CD4-positive, alpha-beta T cell (primary cell): ENCODE data around the gene UCHL1. TPM values are rescaled to one million over a fixed set of nuclear protein-coding genes. Genes with fewer than 3 reads are reported as not detected.
"Not testable (repeated sequence)": the region's sequence is repeated elsewhere in the genome, so short reads cannot be mapped to it uniquely, and the experiment has no call there.

Source experiments
- ATAC-seq: fragments of 200-7000 bp; cut with Tn5 transposase; one replicate; pipeline ENCODE4 v1.10.0; 2022; ENCODE audit warnings: mild to moderate bottlenecking; ENCODE audit not compliant: poor library complexity
- CTCF ChIA-PET: fragments of 350-600 bp; sonication (Branson Sonifier 250); formaldehyde crosslinking; loops from one replicate; lab custom pipeline; 2021; ENCODE audit warnings: antibody characterized with exemption, inconsistent platforms; lab: Charles Lee
- POLR2A ChIA-PET: fragments of 350-600 bp; sonication (Branson Sonifier 250); formaldehyde crosslinking; loops from one replicate; lab custom pipeline; 2021; ENCODE audit warnings: antibody characterized with exemption, inconsistent platforms; lab: Charles Lee
- DNase-seq, 14 experiments: peaks; one replicate each; pipeline ENCODE4 v3.0.0-alpha.2; 2013 to 2020; ENCODE audit warnings: mixed read lengths in 2 of 14
- H3K27ac ChIP-seq, 2 donors: one replicate each; pipeline versions ENCODE4 v1.5.1 to v1.7.0; 2013; ENCODE audit warnings: low read length in 2 of 2, low read depth in 1 of 2, mild to moderate bottlenecking in 1 of 2
- H3K27me3 ChIP-seq, 2 experiments: 1 replicate in 1 of 2; 2 replicates in 1 of 2; pipeline versions ENCODE4 v1.6.1 to v1.7.0; 2013; ENCODE audit warnings: low read length in 2 of 2, control low read depth in 1 of 2, mild to moderate bottlenecking in 1 of 2, moderate library complexity in 1 of 2; ENCODE audit not compliant: insufficient read depth in 2 of 2, control insufficient read depth in 1 of 2
- H3K36me3 ChIP-seq: one replicate; pipeline ENCODE4 v1.6.1; 2013; ENCODE audit warnings: low read length, control low read depth; ENCODE audit not compliant: insufficient read depth
- H3K4me1 ChIP-seq: one replicate; pipeline ENCODE4 v1.6.1; 2013; ENCODE audit warnings: low read length, control low read depth; ENCODE audit not compliant: insufficient read depth
- H3K4me3 ChIP-seq: one replicate; pipeline ENCODE4 v1.5.1; 2013; ENCODE audit warnings: mild to moderate bottlenecking, low read length, moderate library complexity
- H3K9me3 ChIP-seq, 2 experiments: 1 replicate in 1 of 2; 2 replicates in 1 of 2; pipeline versions ENCODE4 v1.6.1 to v1.7.0; 2013; ENCODE audit warnings: low read length in 2 of 2, mild to moderate bottlenecking in 2 of 2, control low read depth in 1 of 2, moderate library complexity in 1 of 2; ENCODE audit not compliant: control insufficient read depth in 1 of 2, insufficient read depth in 1 of 2
- H3K27ac Mint-ChIP-seq: one replicate; pipeline ENCODE4 v1.8.0; 2020; ENCODE audit warnings: mixed read lengths
- H3K27me3 Mint-ChIP-seq: one replicate; pipeline ENCODE4 v1.8.0; 2021; ENCODE audit warnings: mixed read lengths
- H3K36me3 Mint-ChIP-seq: one replicate; pipeline ENCODE4 v1.8.0; 2021; ENCODE audit warnings: low read depth, mixed read lengths
- H3K4me1 Mint-ChIP-seq: one replicate; pipeline ENCODE4 v1.8.0; 2021; ENCODE audit warnings: low read depth, mixed read lengths
- H3K4me3 Mint-ChIP-seq: one replicate; pipeline ENCODE4 v1.8.0; 2020; ENCODE audit warnings: mild to moderate bottlenecking, mixed read lengths
- H3K9me3 Mint-ChIP-seq: one replicate; pipeline ENCODE4 v1.8.0; 2020; ENCODE audit warnings: mixed read lengths
- CTCF ChIP-seq: fragments of 200-600 bp; IDR thresholded peaks from one replicate; pipeline ENCODE4 v1.8.0; 2022; ENCODE audit warnings: antibody characterized with exemption, mild to moderate bottlenecking
- intact Hi-C, 2 experiments: fragments of 100-400 bp; cut with DNase I in 1 of 2; cut with micrococcal nuclease in 1 of 2; formaldehyde crosslinking; loops; one replicate each; pipeline versions ENCODE4 v1.15.1 to v1.9.0; 2023 to 2025; cut with DNase I, micrococcal nuclease
- total RNA-seq, 174 experiments: library from RNA in 2 of 174; stranded (reverse) in 2 of 174; gene quantifications; one replicate each; pipeline ENCODE4 v1.2.3 and lab custom pipeline; 2021 to 2026

Gene UCHL1
- total RNA-seq, 2 experiments from 2014 or later: not detected

- no peaks in the 10 kb centered on the region for H3K4me1 Mint-ChIP-seq
- DNase-seq (no peak), ATAC-seq (no peak)
- no peaks in the 10 kb centered on the region for H3K4me1 ChIP-seq
- peaks cover 45% of the 10 kb centered on the region for H3K27me3 Mint-ChIP-seq
- H3K27ac ChIP-seq: no peak overlapping the region
- H3K36me3 Mint-ChIP-seq: no peaks in the 10 kb centered on the region
- no peak overlapping the region for H3K27ac Mint-ChIP-seq
- no peaks in the 10 kb centered on the region for H3K36me3 ChIP-seq
- TF ChIP-seq CTCF: no peak
- POLR2A ChIA-PET: no interaction called here
- H3K9me3 ChIP-seq: no peaks in the 10 kb centered on the region
- intact Hi-C loops: no loop called here
- CTCF ChIA-PET: no interaction called here
- H3K27me3 ChIP-seq: no peaks in the 10 kb centered on the region
- no peaks in the 10 kb centered on the region for H3K9me3 Mint-ChIP-seq
- no peak overlapping the region for H3K4me3 Mint-ChIP-seq
- H3K4me3 ChIP-seq: no peak overlapping the region
These were observed 48.7 kb downstream of the UCHL1 start for GRCh38 chr4:41305476-41305875.

- no peaks in the 10 kb centered on the region for H3K9me3 Mint-ChIP-seq
- Histone ChIP-seq H3K9me3 (peaks cover 0 to 7% of the 10 kb centered on the region in 2 experiments), H3K4me1 (no peaks in the 10 kb centered on the region), H3K36me3 (no peaks in the 10 kb centered on the region), H3K4me3 (no peak overlapping the region), H3K27me3 (peaks cover 0 to 7% of the 10 kb centered on the region in 2 experiments), H3K27ac (no peak overlapping the region)
- intact Hi-C loops: no loop called here
- DNase-seq (no peak), ATAC-seq (no peak)
- no peaks in the 10 kb centered on the region for H3K4me1 Mint-ChIP-seq
- no peak overlapping the region for H3K27ac Mint-ChIP-seq
- ChIA-PET CTCF (no interaction called here), POLR2A (no interaction called here)
- no peak overlapping the region for H3K4me3 Mint-ChIP-seq
- no peaks in the 10 kb centered on the region for H3K36me3 Mint-ChIP-seq
- peaks cover 50% of the 10 kb centered on the region for H3K27me3 Mint-ChIP-seq
- no peak for TF ChIP-seq CTCF
These were observed 50.9 kb downstream of the UCHL1 start for GRCh38 chr4:41307638-41308037.

DNA sequence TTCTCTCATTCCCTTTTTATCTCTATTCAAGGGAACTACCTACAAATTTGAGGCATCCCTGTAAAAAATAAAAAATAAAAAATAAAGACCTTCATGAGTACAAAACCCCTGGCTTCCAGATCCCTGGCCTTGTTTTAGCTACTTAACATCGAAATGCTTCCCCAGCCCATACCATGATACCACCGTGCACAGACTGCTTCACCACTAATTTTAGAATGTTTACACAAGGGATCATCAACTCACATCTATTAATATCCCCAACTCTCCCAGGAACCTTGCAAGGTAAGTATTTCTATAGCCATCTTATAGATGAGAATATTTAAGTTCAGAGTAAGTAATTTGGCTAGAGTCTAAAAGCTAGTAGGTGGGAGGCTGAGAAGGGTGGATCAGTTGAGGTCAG, 51.7 kb downstream of the UCHL1 start:
- Mint-ChIP-seq H3K4me1 (no peaks in the 10 kb centered on the region), H3K9me3 (no peaks in the 10 kb centered on the region), H3K27me3 (peaks cover 58% of the 10 kb centered on the region), H3K36me3 (no peaks in the 10 kb centered on the region), H3K27ac (no peak overlapping the region), H3K4me3 (no peak overlapping the region)
- Histone ChIP-seq H3K9me3 (peaks cover 0 to 7% of the 10 kb centered on the region in 2 experiments), H3K4me3 (no peak overlapping the region), H3K36me3 (no peaks in the 10 kb centered on the region), H3K27ac (no peak overlapping the region), H3K4me1 (no peaks in the 10 kb centered on the region), H3K27me3 (peaks cover 0 to 7% of the 10 kb centered on the region in 2 experiments)
- DNase-seq (no peak), ATAC-seq (no peak)
- TF ChIP-seq CTCF: no peak
- CTCF ChIA-PET: no interaction called here
- intact Hi-C loops: no loop called here
- POLR2A ChIA-PET: no interaction called here

DNA sequence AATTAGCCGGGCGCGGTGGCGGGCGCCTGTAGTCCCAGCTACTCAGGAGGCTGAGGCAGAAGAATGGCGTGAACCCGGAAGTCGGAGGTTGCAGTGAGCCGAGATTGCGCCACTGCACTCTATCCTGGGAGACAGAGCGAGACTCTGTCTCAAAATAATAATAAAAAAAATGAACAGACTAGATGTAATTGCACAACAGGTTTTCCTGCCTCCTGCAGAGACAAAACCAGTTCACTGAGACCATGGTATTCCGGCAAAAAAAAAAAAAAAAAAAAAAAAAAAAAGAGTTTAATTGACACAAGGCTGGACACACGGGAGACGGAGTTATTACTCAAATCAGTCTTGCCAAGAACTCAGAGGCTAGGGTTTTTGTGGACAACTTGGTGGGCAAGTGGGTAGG, 58.7 kb downstream of the UCHL1 start:
- H3K27me3 ChIP-seq, DNase-seq, H3K4me1 ChIP-seq, POLR2A ChIA-PET, ATAC-seq, H3K9me3 Mint-ChIP-seq, H3K36me3 Mint-ChIP-seq, H3K4me3 ChIP-seq, CTCF ChIA-PET, H3K27ac Mint-ChIP-seq, H3K4me3 Mint-ChIP-seq, H3K27ac ChIP-seq, H3K36me3 ChIP-seq, intact Hi-C loops, H3K4me1 Mint-ChIP-seq: not testable (repeated sequence)
- peaks cover 0 to 11% of the 10 kb centered on the region in 2 experiments for H3K9me3 ChIP-seq
- H3K27me3 Mint-ChIP-seq: peaks cover 22% of the 10 kb centered on the region
